Measurements from ENCODE around the gene RABGEF1.
"Not testable (repeated sequence)": the region's sequence is repeated elsewhere in the genome, so short reads cannot be mapped to it uniquely, and the experiment has no call there.

DNA sequence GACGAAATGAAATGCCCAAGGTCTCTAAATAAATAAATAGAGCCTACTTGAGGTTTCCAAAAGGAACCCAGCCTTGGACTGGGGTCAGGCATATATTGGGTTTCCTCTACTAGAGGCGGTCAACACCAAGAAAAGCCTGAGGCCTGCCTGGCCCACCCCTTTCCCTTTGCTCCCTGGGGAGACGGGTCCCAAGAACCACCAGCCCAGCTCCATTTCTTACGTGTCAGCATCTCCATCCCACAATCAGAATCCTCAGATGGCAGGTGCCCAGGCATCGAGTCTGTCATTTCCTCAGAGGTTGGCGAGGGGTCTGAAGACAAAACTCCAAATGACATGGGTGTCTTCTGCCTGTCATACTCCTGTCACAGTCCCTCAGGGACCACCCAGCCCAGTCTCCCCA is 90.4 kb downstream of the RABGEF1 start:
- TF ChIP-seq EP300 (IDR thresholded peaks at IDR 0.05); POLR2A (IDR thresholded peaks at IDR 0.05; ENCODE audit: low read depth); CTCF (IDR thresholded peaks at IDR 0.05): not testable (repeated sequence)
